Astrocyte (in vitro differentiated cells and primary cell): ENCODE data around the gene NPDC1. TPM values are rescaled to one million over a fixed set of nuclear protein-coding genes. Genes with fewer than 3 reads are reported as not detected.

ENCODE experiments used
- DNase-seq: peaks from one replicate; pipeline ENCODE4 v3.0.0-alpha.2; 2010; ENCODE audit warnings: low read depth
- FAIRE-seq: peaks from 2 replicates; lab custom pipeline; 2011; peaks lifted over from hg19 to GRCh38; lab: Jason Lieb, UNC
- H2AFZ ChIP-seq: 2 replicates; pipeline ENCODE4 v1.6.0; 2012; ENCODE audit warnings: low read depth, low read length, inconsistent platforms
- H3K27ac ChIP-seq: 2 replicates; pipeline ENCODE4 v1.5.1; 2011; ENCODE audit warnings: low read depth, low read length, inconsistent platforms
- H3K27me3 ChIP-seq: 2 replicates; pipeline ENCODE4 v1.6.0; 2011; ENCODE audit warnings: low read length, inconsistent platforms; ENCODE audit not compliant: insufficient read depth
- H3K36me3 ChIP-seq: 2 replicates; pipeline ENCODE4 v1.5.1; 2011; ENCODE audit warnings: low read length, inconsistent platforms; ENCODE audit not compliant: insufficient read depth
- H3K4me1 ChIP-seq: 2 replicates; pipeline ENCODE4 v1.5.1; 2011; ENCODE audit warnings: low read length, inconsistent platforms; ENCODE audit not compliant: insufficient read depth
- H3K4me2 ChIP-seq: 2 replicates; pipeline ENCODE4 v1.6.0; 2012; ENCODE audit warnings: low read length, inconsistent platforms
- H3K4me3 ChIP-seq: 2 replicates; pipeline ENCODE4 v1.5.1; 2011; ENCODE audit warnings: low read depth, mild to moderate bottlenecking, low read length, inconsistent platforms; ENCODE audit not compliant: insufficient read depth
- H3K79me2 ChIP-seq: 2 replicates; pipeline ENCODE4 v1.6.0; 2012; ENCODE audit warnings: mild to moderate bottlenecking, low read length, inconsistent platforms; ENCODE audit not compliant: insufficient read depth
- H3K9ac ChIP-seq: 2 replicates; pipeline ENCODE4 v1.6.0; 2012; ENCODE audit warnings: mild to moderate bottlenecking, low read length, inconsistent platforms
- H3K9me3 ChIP-seq: 2 replicates; pipeline ENCODE4 v1.5.1; 2012; ENCODE audit warnings: low read depth, mild to moderate bottlenecking, low read length, inconsistent platforms; ENCODE audit not compliant: insufficient read depth
- H4K20me1 ChIP-seq: 2 replicates; pipeline ENCODE4 v1.6.0; 2012; ENCODE audit warnings: low read length, inconsistent platforms; ENCODE audit not compliant: insufficient read depth
- H3K27ac Mint-ChIP-seq: one replicate; pipeline ENCODE4 v1.8.0; 2021; ENCODE audit warnings: mild to moderate bottlenecking, mixed read lengths; ENCODE audit not compliant: unreplicated experiment
- H3K27me3 Mint-ChIP-seq: one replicate; pipeline ENCODE4 v1.8.0; 2021; ENCODE audit warnings: low read depth, mixed read lengths; ENCODE audit not compliant: unreplicated experiment
- H3K36me3 Mint-ChIP-seq: one replicate; pipeline ENCODE4 v1.8.0; 2021; ENCODE audit warnings: low read depth, mixed read lengths; ENCODE audit not compliant: unreplicated experiment
- H3K4me1 Mint-ChIP-seq: one replicate; pipeline ENCODE4 v1.8.0; 2021; ENCODE audit warnings: low read depth, mixed read lengths; ENCODE audit not compliant: unreplicated experiment
- H3K4me3 Mint-ChIP-seq: one replicate; pipeline ENCODE4 v1.8.0; 2021; ENCODE audit warnings: mild to moderate bottlenecking, moderate library complexity, mixed read lengths; ENCODE audit not compliant: unreplicated experiment
- H3K9me3 Mint-ChIP-seq: one replicate; pipeline ENCODE4 v1.8.0; 2021; ENCODE audit warnings: mild to moderate bottlenecking, mixed read lengths; ENCODE audit not compliant: unreplicated experiment
- CTCF ChIP-seq: IDR thresholded peaks from 2 replicates; pipeline ENCODE4 v1.5.1; 2011; ENCODE audit warnings: low read depth, mild to moderate bottlenecking, inconsistent platforms, low read length, moderate library complexity; ENCODE audit not compliant: insufficient read depth
- EZH2 ChIP-seq: IDR thresholded peaks from 2 replicates; pipeline ENCODE4 v1.6.1; 2012; ENCODE audit warnings: mild to moderate bottlenecking, low read length, inconsistent platforms; ENCODE audit not compliant: insufficient read depth
- total RNA-seq: library from RNA; stranded (reverse); gene quantifications from 2 replicates; pipeline ENCODE4 v1.2.1, GENCODE V29; 2021

Gene NPDC1
- total RNA-seq, 1 donor from 2014 or later: 66.8 TPM

- Histone ChIP-seq H3K9ac (no peak overlapping the region), H3K27ac (no peak overlapping the region), H3K4me2 (no peak overlapping the region), H3K4me1 (peaks cover 9% of the 10 kb centered on the region), H3K27me3 (peaks cover 25% of the 10 kb centered on the region), H3K4me3 (no peak overlapping the region), H2AFZ (no peak overlapping the region), H3K36me3 (no peaks in the 10 kb centered on the region), H3K79me2 (peaks cover 4% of the 10 kb centered on the region), H4K20me1 (peaks cover 10% of the 10 kb centered on the region), H3K9me3 (no peaks in the 10 kb centered on the region)
- Mint-ChIP-seq H3K4me1 (peaks cover 1% of the 10 kb centered on the region), H3K27me3 (peaks cover 39% of the 10 kb centered on the region), H3K36me3 (no peaks in the 10 kb centered on the region), H3K4me3 (no peak overlapping the region), H3K9me3 (no peaks in the 10 kb centered on the region), H3K27ac (no peak overlapping the region)
- TF ChIP-seq CTCF (peak; percentile 29), EZH2 (peak; percentile 53)
- DNase-seq: no peak
- FAIRE-seq: no peak
Measured at GRCh38 chr9:137049544-137050449, 3.8 kb upstream of the NPDC1 start.

GRCh38 chr9:137048655-137049543 lies 2.9 kb upstream of the NPDC1 start:
- Mint-ChIP-seq H3K27me3 (peaks cover 37% of the 10 kb centered on the region), H3K27ac (no peak overlapping the region), H3K4me1 (peaks cover 2% of the 10 kb centered on the region), H3K9me3 (no peaks in the 10 kb centered on the region), H3K4me3 (no peak overlapping the region), H3K36me3 (no peaks in the 10 kb centered on the region)
- TF ChIP-seq EZH2 (peak; percentile 81), CTCF (no peak)
- Histone ChIP-seq H4K20me1 (peaks cover 19% of the 10 kb centered on the region), H3K4me1 (peaks cover 16% of the 10 kb centered on the region), H3K27me3 (peaks cover 22% of the 10 kb centered on the region), H3K4me3 (no peak overlapping the region), H2AFZ (no peak overlapping the region), H3K36me3 (no peaks in the 10 kb centered on the region), H3K79me2 (peaks cover 13% of the 10 kb centered on the region), H3K27ac (no peak overlapping the region), H3K9me3 (no peaks in the 10 kb centered on the region), H3K9ac (no peak overlapping the region), H3K4me2 (no peak overlapping the region)
- no peak for FAIRE-seq
- DNase-seq: no peak
